Limb (tissue), 2 donors: Measurements from ENCODE around the gene LRRC4B.
"Not testable (repeated sequence)": the region's sequence is repeated elsewhere in the genome, so short reads cannot be mapped to it uniquely, and the experiment has no call there.

Experiments used
- DNase-seq, 2 donors: peaks; one replicate each; pipeline ENCODE4 v3.0.0-alpha.2; 2016; ENCODE audit errors: extremely low spot score in 2 of 2

Gene LRRC4B

DNA sequence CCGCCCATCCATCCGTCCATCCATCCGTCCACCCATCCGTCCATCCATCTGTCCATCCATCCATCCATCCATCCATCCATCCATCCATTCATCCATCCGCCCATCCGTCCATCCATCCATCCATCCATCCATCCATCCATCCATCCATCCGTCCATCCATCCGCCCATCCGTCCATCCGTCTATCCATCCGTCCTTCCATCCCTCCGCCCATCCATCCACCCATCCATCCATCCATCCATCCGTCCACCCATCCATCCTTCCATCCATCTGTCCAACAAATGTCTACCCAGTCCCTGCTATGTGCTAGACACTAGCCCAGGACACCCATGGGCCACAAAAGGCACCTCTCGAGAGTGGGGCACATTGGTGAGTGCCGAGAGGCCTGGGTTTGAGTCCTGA is 15.7 kb downstream of the LRRC4B start:
- no peak for DNase-seq

DNA sequence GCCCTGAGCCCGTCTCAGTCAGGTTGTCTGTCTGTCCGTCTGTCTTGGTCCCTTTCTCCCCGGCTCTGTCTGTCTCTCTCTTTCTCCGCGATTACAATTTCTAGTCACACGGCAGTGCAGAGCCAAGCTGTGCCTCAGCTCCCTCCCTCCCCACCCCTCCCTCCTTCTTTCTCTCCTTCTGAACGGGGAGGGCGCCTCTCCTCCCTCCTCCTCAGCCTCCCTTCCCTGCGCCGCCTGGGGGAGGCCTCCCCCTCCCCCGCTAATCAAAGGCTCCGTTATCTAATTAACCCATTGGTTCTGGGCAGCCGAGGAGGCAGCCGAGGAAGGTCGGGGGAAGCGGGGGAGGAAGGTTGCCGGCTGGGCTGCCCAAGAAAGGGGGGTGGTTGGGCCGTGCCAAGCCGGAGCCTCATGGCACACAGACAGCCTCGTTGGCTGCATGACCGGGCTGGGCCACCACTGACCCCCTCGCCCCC is 16.5 kb downstream of the LRRC4B start:
- DNase-seq = peak in 1 of 2 donors; percentile 66

DNA sequence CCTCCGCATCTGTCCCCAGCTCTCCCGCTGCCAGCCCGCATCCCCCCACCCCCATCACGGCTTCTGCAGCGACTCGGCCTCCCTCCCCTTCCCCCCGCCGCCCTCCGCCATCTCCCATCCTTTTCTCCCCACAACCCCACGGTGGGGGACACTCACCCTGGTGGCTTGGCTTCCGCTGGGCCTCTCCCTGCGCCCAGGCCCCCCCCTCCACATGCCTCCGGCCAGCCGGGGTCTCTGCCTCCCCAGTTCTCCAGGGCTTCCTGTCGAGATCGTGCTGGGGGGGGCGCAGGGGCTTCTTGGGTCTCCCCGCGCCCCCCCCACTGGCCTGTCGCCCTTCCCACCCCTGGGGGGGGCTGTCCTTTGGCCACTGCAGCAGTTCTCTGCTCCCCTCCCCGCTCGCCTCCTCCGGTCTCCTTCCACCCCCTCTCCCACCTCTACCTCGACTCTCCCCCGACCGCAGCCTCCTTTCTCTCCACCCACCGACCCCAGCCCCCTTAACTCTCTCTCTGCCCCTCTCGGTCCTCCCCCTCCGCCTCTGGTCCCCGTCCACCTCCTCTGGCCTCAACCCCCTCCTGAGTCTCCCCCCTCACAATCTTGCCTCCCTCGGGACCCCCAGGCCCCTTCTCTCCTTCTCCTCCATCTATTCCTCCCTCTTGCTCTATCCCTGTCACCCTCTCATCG is 17.1 kb downstream of the LRRC4B start:
- peak in 1 of 2 donors; percentile 49 for DNase-seq

DNA sequence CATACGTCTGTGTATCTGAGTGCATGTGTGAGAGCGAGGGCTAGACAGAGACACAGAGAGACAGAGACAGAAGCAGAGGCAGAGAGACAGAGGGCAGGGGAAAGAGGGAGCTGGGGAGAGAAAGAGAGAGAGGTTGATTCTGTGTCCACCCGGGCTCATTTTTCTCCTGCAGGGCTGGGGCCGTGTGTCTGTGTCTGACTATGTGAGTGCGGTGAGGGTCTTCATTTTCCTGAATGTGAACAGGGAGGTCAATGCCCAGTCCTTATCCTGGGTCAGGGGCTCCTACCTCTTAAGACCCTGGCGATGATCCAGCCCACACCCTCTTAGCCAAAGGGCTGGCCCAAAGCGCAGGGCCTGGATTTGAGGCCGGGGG is 17.7 kb downstream of the LRRC4B start:
- no peak for DNase-seq

DNA sequence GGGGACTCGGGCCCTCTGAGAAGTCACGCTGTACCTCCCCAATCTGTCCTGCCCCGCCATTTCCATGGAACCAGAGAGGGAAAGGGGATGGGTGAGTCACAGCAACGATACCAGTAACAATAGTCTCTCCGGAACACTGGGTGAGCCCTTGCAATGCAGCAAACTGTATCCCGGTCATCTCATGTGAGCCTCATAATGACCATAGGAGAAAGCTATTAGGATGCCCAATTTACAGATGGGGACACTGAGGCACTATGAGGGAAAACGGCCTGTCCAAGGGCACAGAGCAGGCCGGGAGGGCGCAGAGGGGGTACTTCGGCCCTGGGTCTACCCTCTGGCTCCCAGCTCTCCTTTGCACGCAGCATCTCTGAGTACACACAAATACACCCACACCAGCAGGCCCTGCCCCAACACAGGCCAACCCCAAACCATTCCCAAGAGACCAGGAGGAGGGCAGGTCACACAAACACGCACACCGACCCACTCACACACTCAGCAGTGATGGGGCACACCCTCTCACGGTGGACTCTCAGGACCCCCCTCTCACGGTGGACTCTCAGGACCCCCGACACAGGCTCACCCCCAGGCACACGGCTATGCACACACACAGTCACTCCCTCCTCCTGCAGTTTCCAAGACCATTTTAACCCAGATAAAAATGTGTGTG is 18.2 kb downstream of the LRRC4B start:
- no peak for DNase-seq

DNA sequence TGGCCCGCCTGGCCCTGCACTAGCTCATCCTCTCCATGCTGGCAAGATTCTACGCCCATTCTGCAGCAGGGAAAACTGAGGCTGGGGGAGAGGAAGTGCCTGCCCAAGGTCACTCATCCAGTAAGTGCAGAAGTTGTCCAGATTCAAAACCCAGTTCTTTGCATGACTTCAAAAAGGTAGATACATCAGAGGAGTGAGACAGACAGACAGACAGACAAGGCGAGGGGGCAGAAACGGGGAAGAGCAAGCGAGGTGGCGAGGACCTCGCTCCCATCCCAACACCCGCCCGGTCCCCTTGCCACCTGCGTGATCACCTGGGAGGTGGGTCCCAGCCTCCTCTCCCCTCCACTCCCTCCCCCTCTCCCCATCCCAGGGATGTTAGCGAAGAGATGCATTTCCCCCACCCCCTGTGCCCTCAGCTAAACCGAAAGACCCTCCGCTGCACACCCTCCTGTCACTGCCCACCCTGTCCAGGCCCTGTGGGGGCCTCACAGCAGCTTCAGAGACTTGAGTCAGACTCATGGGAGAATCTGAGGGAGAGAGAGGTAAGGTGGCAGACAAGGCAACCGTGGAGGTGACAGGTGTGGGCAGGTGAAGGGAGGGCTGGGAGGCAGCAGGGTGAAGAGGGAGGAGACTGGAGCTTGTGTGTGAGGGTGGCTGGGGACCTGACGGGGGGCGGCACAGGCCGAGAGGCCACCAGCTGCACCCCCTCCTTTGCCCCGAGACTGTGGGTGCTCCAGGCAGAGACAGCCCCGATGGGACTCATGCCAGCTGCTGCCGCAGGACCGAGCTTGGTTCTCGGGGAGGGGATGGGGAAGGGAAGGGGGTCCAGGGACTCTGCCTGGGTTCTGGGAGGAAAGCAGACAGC is 18.9 kb downstream of the LRRC4B start:
- no peak for DNase-seq

DNA sequence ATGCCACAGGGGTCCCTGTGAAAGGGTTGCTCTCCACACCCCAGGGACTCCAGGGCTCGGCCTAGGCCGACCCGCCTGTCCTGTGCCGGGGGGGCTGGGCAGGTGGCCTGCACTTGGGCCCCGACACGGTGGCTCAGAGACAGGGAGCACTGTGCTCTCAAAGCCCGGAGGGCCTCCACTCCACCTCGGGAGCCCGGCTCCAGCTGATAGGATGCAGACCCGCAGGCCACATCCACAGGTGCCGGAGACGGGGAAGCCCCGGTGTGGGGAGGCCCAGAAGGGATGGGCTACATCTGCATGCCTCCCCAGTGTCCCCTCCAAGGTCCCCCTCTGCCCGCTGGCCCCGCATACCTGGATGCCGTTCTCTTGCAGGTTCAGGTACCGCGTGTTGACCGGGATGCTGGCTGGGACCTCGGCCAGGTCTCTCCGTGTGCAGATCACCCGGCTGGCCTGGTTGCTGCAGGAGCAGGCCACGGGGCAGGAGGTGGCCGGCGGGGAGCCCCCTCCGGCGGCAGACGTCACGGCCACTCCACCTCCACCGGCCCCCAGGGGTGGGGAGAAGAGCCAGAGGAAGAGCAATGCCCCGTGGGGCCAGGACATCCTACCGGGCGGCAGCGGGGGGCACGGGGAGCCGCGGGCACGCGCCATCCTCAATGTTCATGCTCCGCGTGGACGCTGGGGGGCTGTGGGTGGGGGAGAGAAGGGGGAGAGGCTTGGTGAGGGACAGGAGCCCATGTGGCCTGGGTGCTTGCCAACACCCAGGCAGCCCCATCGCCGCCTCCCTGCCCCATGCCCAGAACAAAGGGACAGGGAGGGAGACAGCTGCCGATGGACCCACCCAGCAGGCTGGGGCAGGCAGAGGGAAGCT is 19.8 kb downstream of the LRRC4B start:
- peak in 1 of 2 donors; percentile 24 for DNase-seq

DNA sequence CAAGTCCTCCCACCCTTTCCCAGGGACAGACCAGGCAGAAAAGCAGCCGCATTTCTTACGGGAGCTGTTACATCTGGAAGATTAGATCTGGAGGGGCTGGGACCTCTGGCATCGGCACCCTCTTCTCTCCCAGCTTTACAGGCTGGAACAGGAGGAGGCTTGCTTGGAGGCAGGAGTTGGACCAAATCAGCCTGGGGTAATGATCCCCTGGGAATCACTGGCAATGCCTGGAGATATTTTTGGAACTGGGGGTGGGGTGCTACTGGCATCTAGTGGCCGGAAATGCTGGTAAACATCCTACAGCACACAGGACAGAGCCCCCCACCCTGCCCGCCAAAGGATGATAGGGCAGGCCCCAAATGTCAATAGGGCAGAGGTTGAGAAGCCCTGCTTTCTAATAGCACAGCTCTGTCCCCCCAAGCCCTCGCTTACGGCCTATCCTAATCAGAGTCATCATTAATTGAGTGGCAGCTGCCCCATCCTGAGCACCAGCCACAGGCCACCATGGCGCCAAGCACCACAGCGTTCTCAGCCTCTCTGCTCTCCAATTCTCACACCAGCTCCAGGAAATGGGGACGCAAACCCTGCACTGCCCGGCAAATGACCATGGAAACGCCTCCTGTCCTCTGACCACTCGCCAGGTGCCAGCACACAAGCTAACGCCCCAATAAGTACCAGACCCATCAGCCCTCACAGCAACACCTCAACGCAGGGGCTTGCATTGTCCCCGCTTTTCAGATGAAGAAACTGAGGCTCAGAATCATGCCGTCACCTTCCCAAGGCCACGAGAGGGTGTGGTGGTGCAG is 20.6 kb downstream of the LRRC4B start:
- DNase-seq = peak in 1 of 2 donors; percentile 28

DNA sequence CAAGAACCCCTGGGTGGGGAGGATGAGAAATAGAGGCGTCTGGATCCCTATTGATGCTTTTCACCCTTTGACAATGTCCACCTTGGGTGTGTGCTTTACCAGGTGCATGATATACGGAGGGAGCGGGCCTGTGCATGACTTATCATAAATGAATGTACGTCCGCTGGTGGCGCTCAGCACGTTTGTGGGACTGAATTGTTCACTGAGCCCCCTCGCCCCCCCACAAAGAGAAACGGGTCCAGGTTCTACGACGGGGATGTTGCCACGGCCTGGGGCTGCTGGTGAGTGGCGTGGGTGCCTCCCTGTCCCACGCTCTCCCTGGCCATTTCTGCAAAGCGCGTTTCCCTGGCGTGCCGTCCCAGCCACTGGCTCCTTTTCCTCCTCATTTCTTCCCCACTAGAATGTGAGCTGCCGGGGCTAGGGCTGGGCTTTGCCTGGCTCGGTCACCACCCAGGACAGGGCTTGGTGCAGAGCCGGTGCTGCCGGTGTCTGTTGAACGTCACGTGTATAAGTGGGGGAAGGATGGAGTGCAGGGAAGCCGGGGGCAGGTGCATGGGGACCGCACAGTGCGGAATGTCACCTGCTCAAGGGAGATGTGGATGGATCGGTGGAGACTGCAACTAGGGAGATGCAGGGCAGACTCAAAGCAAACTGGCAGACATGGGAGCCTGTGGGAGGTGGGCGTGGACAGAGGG is 21.6 kb downstream of the LRRC4B start:
- DNase-seq = no peak

DNA sequence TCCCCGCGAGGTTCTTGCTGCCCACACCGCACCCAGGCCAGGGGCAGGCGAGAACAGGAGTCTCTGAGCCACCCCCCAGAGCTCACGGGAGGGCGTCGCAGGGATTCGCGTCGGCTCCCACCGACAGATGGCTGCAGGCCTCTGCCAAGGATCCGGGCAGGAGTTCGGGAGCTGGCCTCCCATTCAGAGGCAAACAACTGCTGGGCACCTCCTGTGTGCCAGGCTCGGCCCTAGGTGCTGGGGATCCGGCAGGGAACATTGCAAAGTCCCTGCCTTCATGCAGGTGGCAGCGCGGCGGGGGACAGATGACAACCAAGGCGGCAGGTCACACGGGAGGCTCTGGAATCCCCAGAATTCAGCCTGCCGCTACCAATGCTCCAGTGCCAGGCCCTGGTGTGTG is 25.3 kb downstream of the LRRC4B start:
- DNase-seq = no peak

DNA sequence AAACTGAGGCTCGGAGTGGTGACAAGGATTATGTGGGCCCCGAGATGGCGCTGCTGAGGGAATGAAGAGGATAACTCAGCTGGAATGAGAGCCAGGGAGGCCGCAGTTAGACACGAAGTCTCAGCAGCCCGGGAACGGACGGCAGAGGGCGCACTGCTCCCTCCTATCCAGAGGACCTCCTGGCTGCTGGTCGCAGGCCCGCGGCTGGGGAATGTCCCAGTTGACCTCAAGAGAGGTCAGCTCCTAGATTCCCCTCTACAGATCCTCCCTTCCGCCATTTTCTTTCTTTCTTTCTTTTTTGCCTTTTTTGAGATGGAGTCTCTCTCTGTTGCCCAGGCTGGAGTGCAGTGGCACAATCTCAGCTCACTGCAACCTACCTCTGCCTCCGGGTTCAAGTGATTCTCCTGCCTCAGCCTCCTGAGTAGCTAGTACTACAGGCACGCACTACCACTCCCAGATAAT is 30.4 kb downstream of the LRRC4B start:
- peak; percentile 54 to 85 for DNase-seq

DNA sequence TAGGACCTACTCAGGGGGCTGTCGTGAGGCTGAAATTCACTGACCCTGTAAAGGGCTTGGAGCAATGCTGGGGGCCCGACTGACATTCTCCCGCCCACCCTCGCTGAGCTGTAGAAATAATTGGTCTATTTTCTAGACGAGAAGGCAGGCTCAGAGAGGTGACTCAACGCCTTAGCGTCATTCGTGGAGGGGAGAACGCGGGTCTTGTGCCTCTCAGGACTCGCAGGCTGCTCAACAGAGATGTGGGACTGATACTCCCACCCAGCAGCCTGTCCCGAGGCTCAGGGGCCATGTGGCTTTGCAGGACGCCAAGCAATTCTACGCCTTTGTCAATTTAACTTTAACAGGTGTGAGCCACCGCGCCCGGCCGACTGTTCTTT is 30.9 kb downstream of the LRRC4B start:
- no peak for DNase-seq

DNA sequence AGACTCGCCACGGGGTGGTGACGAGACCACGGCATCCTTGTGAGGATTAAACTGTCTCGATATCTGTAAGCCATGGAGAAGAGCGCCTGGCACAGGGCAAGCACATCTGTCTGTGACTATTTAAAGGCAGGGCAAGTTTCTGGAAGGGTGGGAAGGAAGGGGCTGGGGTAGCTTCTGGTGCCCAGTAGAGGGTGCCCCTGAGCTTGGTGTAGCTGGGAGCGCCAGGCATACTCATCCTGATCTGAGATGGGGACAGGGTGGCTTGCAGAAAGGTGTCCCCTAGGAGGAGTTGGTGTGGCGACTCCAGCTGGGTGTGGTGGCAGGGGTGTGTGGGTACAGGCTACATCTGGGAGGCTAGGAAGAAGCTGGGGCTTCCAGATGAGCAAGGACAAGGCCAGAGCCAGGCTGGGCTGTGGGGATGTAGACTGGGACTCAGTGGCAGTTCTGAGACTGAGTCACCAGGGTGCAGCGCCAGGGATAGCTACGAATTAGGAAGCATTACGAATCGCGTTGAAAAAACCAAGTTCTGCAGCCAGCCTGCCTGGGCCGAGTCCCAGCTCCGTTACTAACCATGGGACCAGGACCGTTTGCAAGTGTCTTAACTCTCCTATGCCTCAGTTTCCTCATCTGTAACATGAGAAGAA is 31.5 kb downstream of the LRRC4B start:
- DNase-seq = no peak

DNA sequence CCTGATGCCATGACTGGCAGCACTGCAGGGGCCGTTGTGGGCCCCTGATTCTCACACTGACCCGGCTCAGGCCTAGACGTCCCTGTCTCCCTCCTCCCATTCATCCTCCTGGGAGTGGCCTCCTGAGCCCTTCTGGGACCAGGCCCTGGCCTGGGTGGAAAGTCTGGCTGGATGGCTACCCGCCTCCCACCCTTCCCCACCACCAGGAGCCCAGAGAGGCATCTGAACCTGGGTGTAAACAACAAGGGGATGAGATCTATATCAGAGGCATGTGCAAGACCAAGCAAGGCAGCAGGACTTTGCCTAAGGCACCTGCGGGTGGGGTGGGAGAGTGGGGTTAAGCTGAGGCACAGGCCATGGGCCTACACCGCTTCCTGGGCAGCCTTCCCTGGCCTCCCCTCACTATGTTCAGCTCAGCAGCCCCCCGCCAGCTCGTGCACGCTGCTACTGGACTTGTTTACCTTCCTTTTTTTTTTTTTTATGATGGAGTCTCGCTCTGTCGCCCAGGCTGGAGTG is 32.5 kb downstream of the LRRC4B start:
- no peak for DNase-seq

DNA sequence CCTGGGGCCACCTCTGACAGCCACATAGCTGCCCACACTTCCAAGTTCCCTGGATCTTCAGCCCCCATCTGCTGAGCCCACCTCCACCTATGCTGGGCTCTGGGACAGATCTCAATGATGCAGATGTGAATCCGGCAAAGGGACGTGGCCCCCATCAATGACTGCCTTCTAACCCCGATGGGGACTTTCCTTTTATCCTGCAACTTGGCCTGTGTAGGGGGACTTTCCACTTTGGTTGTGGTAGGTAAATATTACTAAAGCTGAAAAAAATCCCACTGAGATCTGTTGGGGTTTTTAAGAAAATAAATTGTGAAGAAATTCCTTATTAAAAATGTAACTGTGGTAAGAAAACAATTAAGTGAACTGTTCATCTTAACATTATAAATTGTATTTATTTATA is 33.8 kb downstream of the LRRC4B start:
- no peak for DNase-seq

DNA sequence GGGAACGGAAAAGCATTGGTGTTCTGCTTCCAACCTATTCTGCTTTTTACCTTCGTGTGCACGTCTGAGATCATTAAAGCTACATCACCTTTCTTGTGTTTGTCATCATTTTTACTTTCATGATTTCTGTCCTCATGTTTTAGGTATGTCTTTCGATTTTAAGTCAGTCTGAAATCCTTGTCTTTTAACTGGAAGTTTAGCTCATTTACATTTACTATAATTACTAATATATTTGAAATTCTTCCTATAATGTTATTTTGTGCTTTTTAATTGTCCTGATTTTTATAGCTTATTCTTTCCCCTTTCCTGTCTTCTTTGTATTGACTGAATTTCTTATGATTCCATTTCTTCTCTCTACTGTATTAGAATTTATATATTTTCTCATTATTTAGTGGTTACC is 35.3 kb downstream of the LRRC4B start:
- no peak for DNase-seq

DNA sequence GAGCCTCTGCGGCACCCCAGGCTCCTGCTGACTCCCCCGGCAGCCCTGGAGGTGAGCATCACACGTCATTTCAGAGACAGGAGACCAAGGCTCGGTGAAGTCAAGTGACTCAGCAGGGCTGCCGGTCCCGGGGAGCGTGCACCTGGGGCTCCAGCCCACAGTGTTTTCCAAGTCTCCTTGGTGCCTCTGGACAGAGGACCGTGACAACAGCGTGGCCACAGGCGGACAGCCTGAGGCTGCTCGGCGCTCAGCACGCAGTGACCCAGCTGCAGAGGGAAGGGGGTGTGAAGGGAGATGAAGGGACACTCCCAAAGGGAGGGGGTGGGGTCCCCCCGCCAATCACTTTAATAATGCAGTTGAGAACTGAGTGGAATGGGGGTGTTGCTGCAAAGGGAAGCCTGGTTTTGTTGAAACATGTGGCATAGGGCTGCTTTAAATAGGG is 37.0 kb downstream of the LRRC4B start:
- DNase-seq = no peak

DNA sequence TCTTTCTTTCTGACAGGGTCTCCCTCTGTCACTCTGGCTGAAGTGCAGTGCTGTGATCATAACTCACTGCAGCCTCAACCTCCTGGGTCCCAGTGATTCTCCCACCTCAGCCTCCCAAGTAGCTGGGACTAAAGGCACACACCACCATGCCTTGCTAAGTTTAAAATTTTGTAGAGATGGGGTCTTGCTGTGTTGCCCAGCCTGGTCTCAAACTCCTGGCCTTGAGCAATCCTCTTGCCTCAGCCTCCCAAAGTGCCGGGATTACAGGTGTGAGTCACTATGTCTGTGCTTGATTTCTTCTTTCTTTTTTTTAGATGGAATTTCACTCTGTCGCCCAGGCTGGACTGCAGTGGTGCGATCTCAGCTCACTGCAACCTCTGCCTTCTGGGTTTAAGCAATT is 40.2 kb downstream of the LRRC4B start:
- DNase-seq = not testable (repeated sequence)

DNA sequence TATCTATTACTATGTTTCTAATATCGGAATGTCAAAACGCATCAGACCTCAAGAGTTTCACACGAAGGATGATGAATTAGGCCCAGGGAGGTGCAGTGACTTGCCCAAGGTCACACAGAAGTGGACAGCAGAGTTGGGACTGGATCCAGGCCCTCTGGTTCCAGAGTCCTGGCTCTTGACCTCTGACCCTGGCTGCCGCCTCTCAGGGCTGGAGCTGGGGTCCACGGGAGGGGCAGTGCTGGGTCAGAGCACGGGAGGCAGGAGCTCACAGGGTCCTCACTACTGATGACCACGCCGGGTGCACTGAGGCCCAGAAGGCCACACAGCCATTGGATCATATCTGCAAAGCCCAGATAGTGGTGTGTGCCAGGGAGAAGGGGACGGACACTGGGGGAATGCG is 45.4 kb downstream of the LRRC4B start:
- DNase-seq = no peak
